Stimulated activated CD4-positive, alpha-beta T cell treated with anti-CD3 and anti-CD28 coated beads, TNF-alpha, amount 100 ng/mL, for 4 hours (primary cell): ENCODE measurements around the gene RARG.
"Not testable (repeated sequence)": the region's sequence is repeated elsewhere in the genome, so short reads cannot be mapped to it uniquely, and the experiment has no call there.

Source experiments
- DNase-seq, 3 experiments: peaks; one replicate each; pipeline ENCODE4 v3.0.0-alpha.2; 2020; ENCODE audit warnings: low read depth in 3 of 3

Gene RARG

GRCh38 chr12:53191885-53192530 lies 40.0 kb downstream of the RARG start:
- DNase-seq = no peak

GRCh38 chr12:53191096-53191884 lies 40.7 kb downstream of the RARG start:
- no peak for DNase-seq

DNA sequence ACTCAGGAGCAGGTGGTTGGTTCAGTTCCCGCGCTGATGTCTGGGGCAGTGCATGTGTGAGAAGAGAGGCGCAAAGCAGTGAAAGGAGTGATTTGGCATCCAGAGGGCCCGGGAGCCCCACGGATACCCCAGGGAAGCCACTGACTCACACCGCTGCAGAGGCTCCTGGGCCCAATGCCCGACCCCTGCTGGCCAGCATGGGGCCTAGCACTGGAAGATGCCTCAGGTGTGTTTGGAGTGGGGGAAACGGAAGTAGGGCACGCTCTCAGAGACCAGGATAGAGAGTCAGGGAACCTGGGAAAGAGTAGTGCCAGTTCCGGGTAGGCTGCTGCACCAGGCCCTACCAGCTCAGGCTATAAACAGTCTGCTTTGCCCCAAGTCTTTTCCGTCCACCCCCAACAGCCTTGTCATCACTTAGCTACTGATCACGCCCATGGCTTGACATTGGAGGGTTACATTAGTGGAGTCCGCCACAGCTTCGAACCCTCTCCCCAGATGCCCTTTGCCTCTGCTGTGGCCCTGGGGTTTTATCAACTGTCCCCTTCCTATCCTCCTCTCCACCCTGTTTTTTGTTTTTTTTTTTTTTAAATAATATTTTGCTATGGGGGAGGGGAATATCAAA lies 41.8 kb downstream of the RARG start:
- DNase-seq = no peak

- DNase-seq = no peak
These were observed 44.7 kb downstream of the RARG start for GRCh38 chr12:53187145-53187899.

DNA sequence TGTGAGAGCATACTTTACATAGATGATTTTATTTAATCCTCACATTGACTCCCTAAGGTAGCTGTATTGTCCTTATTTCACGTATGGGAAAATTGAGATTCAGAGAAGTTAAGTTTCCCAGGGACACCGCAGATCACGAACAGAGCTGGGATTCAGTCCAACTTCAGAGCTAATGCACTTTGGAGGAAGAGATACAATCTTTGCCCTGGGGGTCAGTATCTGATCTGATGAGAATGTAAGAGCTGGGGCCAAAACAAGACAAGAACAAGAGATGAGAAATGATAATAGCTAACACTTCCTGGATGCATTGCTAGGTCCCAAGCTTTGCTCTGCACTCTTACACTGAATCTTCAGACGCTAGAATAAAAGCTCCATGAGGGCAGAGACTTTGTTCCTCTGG lies 45.3 kb downstream of the RARG start:
- no peak for DNase-seq

DNA sequence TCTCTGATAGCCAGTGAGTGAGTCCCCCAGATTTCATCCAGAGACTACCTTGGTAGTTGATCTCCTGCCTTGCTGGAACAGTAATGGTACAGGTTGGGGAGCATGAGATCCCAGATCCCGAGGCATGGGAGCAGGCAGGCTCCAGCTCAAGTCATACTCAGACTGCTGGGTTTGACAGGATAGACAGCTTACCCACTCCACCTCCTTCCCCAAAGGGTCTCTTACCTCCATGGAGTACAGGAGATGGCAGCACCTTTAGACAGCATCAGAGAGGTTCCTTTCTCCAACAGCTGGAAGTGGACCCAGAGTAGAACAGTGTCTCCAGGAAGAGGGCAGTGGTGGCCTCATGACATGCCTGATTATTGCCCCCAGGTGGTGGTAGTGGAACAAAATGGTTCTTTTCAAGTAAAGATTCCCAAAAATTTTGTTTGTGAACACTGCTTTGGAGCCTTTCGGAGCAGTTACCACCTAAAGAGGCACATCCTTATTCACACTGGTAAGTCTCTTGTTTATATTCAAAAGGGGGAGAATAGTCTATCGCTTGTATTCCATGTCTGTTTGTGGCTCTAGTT lies 46.3 kb downstream of the RARG start:
- DNase-seq = no peak

DNA sequence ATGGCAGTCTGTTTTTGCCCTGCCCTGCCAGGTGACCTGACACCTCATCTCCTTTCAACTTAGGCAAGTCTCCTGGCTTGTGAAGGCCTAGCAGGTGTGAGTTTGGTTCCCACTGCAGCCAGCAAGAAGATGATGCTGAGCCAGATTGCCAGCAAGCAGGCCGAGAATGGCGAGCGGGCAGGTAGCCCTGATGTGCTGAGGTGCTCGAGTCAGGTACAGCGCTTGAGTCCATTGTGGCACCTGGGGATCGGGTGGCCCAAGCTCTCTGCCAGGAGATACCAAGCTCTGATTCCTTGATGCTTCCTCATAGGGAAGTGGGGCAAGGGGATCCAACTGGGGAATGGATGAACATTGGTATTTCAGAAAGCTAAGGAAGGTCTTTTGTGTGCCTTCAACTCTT lies 47.2 kb downstream of the RARG start:
- no peak for DNase-seq

GRCh38 chr12:53182903-53183302 lies 49.1 kb downstream of the RARG start:
- no peak for DNase-seq

DNA sequence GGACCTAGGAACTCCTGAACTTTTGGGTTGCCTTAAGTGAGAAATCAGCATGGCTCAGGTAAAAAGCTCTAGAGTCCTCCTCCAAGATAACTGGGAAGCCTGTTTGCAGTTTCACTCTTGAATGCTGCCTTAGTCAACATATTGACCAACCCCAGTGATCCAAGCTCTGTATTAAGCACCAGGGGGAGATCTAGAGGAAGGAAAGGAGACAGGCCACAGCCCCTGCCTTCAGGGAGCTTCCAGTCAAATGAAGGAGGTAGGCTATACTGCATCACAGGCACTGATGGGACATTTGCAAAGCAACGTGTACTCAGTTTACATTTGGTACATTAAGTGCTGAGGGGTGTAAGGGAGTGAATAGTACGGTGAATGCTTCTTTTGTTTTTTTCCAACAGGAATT lies 50.1 kb downstream of the RARG start:
- no peak for DNase-seq

GRCh38 chr12:53180931-53181645 lies 50.9 kb downstream of the RARG start:
- peak; percentile 56 to 68 (median 62) for DNase-seq

DNA sequence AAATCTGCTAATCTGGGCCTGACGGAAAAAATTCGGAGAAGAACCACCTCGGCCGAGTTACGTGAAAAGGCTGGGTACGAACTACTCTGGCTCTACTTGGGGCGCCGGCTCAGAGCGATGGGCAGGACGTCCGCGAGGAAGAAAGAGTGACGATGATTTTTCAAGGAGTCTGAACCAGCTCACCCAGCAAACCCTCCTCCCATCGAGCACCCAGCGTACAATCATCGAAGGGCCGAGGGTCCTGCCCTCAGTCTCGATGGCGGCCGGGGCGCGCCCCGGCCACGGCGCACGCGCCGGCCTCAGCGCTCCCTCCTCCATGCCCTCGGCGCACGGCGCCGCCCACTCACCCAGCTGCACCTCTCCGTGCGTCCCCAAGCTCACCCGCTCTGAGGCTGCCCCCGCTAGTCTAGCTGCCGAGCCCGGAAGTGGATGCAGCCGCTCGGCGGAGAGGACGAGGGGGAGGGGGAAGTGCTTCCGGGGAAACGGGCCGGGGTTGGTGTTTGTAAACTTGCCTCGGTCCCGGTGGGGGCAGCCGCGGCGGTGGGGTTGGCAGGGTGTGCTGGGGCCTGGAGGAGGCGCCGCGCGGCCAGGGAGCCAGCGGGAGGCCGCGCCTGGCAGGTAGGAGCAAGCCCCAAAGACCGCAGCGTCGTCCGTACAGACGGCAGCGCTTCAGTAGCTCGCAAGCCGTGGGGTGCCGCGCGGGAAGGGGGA lies 51.6 kb downstream of the RARG start, which contains the start of the genes CSAD and ZNF740:
CSAD (minus strand) TSS at position 706 of the 711 bp plus-strand sequence. CDS start 7,455 bp downstream, outside the sequence.
ZNF740 (plus strand) TSS at position 503 of the 711 bp plus-strand sequence. CDS start 1,262 bp downstream, outside the sequence.
- DNase-seq = peak; percentile 93 to 97 (median 95)

- DNase-seq = no peak
These were observed 52.3 kb downstream of the RARG start for GRCh38 chr12:53179687-53180219.

GRCh38 chr12:53178803-53179202 lies 53.2 kb downstream of the RARG start:
- not testable (repeated sequence) for DNase-seq

DNA sequence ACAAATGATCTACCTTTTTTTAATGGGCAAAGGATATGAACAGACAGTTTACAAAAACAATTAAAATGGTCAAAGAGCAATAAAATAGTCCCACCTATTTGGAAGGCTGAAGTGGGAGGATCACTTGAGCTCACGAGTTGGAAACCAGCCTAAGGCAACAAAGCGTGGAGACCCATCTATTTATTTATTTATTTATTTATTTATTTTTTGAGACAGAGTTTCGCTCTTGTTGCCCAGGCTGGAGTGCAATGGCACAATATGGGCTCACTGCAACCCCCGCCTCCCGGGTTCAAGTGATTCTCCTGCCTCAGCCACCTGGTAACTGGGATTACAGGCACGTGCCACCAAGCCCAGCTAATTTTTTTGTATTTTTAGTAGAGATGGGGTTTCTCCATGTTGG lies 54.6 kb downstream of the RARG start:
- not testable (repeated sequence) for DNase-seq

DNA sequence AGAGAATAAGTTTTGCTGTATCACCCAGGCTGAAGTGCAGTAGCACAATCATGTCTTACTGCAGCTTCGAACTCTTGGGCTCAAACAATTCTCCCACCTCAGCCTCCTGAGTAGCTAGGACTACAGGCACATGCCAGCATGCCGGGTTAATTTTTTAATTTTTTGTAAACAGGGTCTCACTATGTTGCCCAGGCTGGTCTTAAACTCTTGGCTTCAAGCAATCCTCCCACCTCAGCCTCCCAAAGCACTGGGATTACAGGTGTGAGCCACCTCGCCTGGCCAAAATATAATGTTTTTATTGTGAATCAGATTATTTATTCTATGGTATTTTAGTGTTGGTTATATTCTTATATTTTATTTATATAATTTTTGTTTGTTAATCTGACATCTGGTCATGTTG lies 55.3 kb downstream of the RARG start:
- no peak for DNase-seq

- DNase-seq = no peak
These were observed 57.0 kb downstream of the RARG start for GRCh38 chr12:53174881-53175491.

GRCh38 chr12:53173085-53173715 lies 58.8 kb downstream of the RARG start:
- DNase-seq = no peak

GRCh38 chr12:53172352-53172751 lies 59.7 kb downstream of the RARG start:
- no peak for DNase-seq

- no peak for DNase-seq
These were observed 60.2 kb downstream of the RARG start for GRCh38 chr12:53171725-53172329.
